GM12872 (cell line): ENCODE results near the gene AXL.

Experiments
- CTCF ChIP-seq: IDR thresholded peaks from 3 replicates; pipeline ENCODE4 v1.5.1; 2011; ENCODE audit warnings: low read depth, mild to moderate bottlenecking, low read length, moderate library complexity; ENCODE audit not compliant: insufficient read depth

Gene AXL

GRCh38 chr19:41189425-41190065 lies 29.5 kb upstream of the AXL start:
- no peak for TF ChIP-seq CTCF

GRCh38 chr19:41192574-41193429 lies 26.2 kb upstream of the AXL start, which contains the start of gene CYP2S1:
CYP2S1 (plus strand) TSS chr19:41193219; CDS start chr19:41193265, 46 bp downstream.
- no peak for TF ChIP-seq CTCF

GRCh38 chr19:41193430-41194156 lies 25.4 kb upstream of the AXL start:
- no peak for TF ChIP-seq CTCF

GRCh38 chr19:41194157-41194552 lies 24.9 kb upstream of the AXL start:
- no peak for TF ChIP-seq CTCF

GRCh38 chr19:41195675-41196497 lies 23.1 kb upstream of the AXL start:
- TF ChIP-seq CTCF, result no peak

GRCh38 chr19:41198559-41198958 lies 20.5 kb upstream of the AXL start:
- no peak for TF ChIP-seq CTCF
